Neuronal stem cell (in vitro differentiated cells): ENCODE data around the gene VEGFB.

Experiments
- DNase-seq: peaks from one replicate; pipeline ENCODE4 v3.0.0-alpha.2; 2013; ENCODE audit warnings: low spot score
- H2AFZ ChIP-seq: one replicate; pipeline ENCODE4 v1.6.1; 2013; ENCODE audit warnings: mild to moderate bottlenecking, low read length, inconsistent platforms
- H2AK5ac ChIP-seq: 2 replicates; pipeline ENCODE4 v1.6.1; 2013; ENCODE audit warnings: low read depth, mild to moderate bottlenecking, inconsistent platforms, low read length, moderate library complexity, mixed read lengths
- H2BK120ac ChIP-seq: 2 replicates; pipeline ENCODE4 v1.6.1; 2013; ENCODE audit warnings: low read depth, mild to moderate bottlenecking, inconsistent platforms, low read length, moderate library complexity, mixed read lengths
- H2BK12ac ChIP-seq: one replicate; pipeline ENCODE4 v1.6.1; 2013; ENCODE audit warnings: low read length, inconsistent platforms
- H2BK15ac ChIP-seq: 2 replicates; pipeline ENCODE4 v1.6.1; 2013; ENCODE audit warnings: mild to moderate bottlenecking, low read length, inconsistent platforms, mixed read lengths
- H2BK5ac ChIP-seq: one replicate; pipeline ENCODE4 v1.6.1; 2013; ENCODE audit warnings: inconsistent platforms, mild to moderate bottlenecking, low read length, moderate library complexity
- H3K14ac ChIP-seq: one replicate; pipeline ENCODE4 v1.6.1; 2013; ENCODE audit warnings: low read length, inconsistent platforms
- H3K18ac ChIP-seq: 2 replicates; pipeline ENCODE4 v1.6.1; 2013; ENCODE audit warnings: low read length, inconsistent platforms
- H3K23ac ChIP-seq: 2 replicates; pipeline ENCODE4 v1.6.1; 2013; ENCODE audit warnings: low read depth, mild to moderate bottlenecking, mixed read lengths, low read length, inconsistent platforms; ENCODE audit not compliant: poor library complexity
- H3K27ac ChIP-seq: replicated peaks from 3 replicates; pipeline ENCODE4 v1.5.1; 2013; ENCODE audit warnings: low read length, inconsistent platforms
- H3K27me3 ChIP-seq, 3 experiments: 2 replicates each; pipeline ENCODE4 v1.6.1; 2013; ENCODE audit warnings: low read length in 3 of 3, mild to moderate bottlenecking in 2 of 3, inconsistent platforms in 1 of 3, low read depth in 1 of 3, mixed read lengths in 1 of 3, moderate library complexity in 1 of 3; ENCODE audit not compliant: control insufficient read depth in 3 of 3, insufficient read depth in 3 of 3
- H3K36me3 ChIP-seq, 2 donors: replicated peaks in 1 of 2; 2 replicates each; pipeline ENCODE4 v1.6.1; 2013; ENCODE audit warnings: low read length in 2 of 2; ENCODE audit not compliant: control insufficient read depth in 2 of 2, insufficient read depth in 2 of 2
- H3K4ac ChIP-seq: 2 replicates; pipeline ENCODE4 v1.6.1; 2013; ENCODE audit warnings: inconsistent platforms, mild to moderate bottlenecking, low read length, moderate library complexity
- H3K4me1 ChIP-seq, 2 donors: 1 replicate in 1 of 2; 2 replicates in 1 of 2; pipeline ENCODE4 v1.6.1; 2013; ENCODE audit warnings: low read length in 2 of 2, low read depth in 1 of 2; ENCODE audit not compliant: control insufficient read depth in 2 of 2, insufficient read depth in 1 of 2
- H3K4me2 ChIP-seq: one replicate; pipeline ENCODE4 v1.6.1; 2013; ENCODE audit warnings: mild to moderate bottlenecking, low read length, inconsistent platforms; ENCODE audit not compliant: insufficient read depth, poor library complexity, severe bottlenecking
- H3K4me3 ChIP-seq, 2 donors: 2 replicates each; pipeline ENCODE4 v1.5.1; 2013; ENCODE audit warnings: low read length in 2 of 2, mild to moderate bottlenecking in 2 of 2, inconsistent platforms in 1 of 2, moderate library complexity in 1 of 2
- H3K79me1 ChIP-seq: one replicate; pipeline ENCODE4 v1.6.1; 2013; ENCODE audit warnings: low read depth, mild to moderate bottlenecking, inconsistent platforms, low read length, moderate library complexity
- H3K9ac ChIP-seq: one replicate; pipeline ENCODE4 v1.6.1; 2013; ENCODE audit warnings: mild to moderate bottlenecking, low read depth, low read length, inconsistent platforms; ENCODE audit not compliant: poor library complexity
- H3K9me3 ChIP-seq, 2 donors: replicated peaks in 1 of 2; 2 replicates each; pipeline versions ENCODE3 to v1.6.1; 2013; ENCODE audit warnings: low read length in 2 of 2, mild to moderate bottlenecking in 2 of 2, inconsistent platforms in 1 of 2, low read depth in 1 of 2, mixed read lengths in 1 of 2, moderate library complexity in 1 of 2; ENCODE audit not compliant: control insufficient read depth in 2 of 2, insufficient read depth in 1 of 2
- H4K8ac ChIP-seq: one replicate; pipeline ENCODE4 v1.6.1; 2013; ENCODE audit warnings: low read depth, mild to moderate bottlenecking, inconsistent platforms, low read length, moderate library complexity
- H4K91ac ChIP-seq: one replicate; pipeline ENCODE4 v1.6.1; 2013; ENCODE audit warnings: low read length, low read depth, mild to moderate bottlenecking, inconsistent platforms; ENCODE audit not compliant: poor library complexity
- WGBS, 2 donors: extraction: QIAGEN DNeasy Blood & Tissue Kit; methylation state at CpG; one replicate each; pipeline ENCODE4 v1.1.7; 2013; ENCODE audit warnings: missing lambda C conversion rate in 2 of 2, mixed read lengths in 1 of 2; ENCODE audit not compliant: insufficient read length in 2 of 2, insufficient replicate concordance in 1 of 2; ENCODE audit errors: extremely low coverage in 2 of 2; 5-methylcytosine and 5-hydroxymethylcytosine counted together

Gene VEGFB

GRCh38 chr11:64204464-64204989 is 29.9 kb upstream of the VEGFB start:
- Histone ChIP-seq H4K91ac (no peak overlapping the region), H3K9me3 (peaks cover 0 to 3% of the 10 kb centered on the region in 2 donors), H3K4me3 (no peak overlapping the region), H3K27ac (no peak overlapping the region), H3K4me2 (no peak overlapping the region), H2BK15ac (no peak overlapping the region), H3K4me1 (peaks cover 6 to 11% of the 10 kb centered on the region in 2 donors), H4K8ac (no peak overlapping the region), H2BK120ac (no peak overlapping the region), H2AK5ac (no peak overlapping the region), H3K36me3 (peaks cover 60 to 76% of the 10 kb centered on the region in 2 donors), H3K18ac (no peak overlapping the region), H2BK12ac (no peak overlapping the region), H2BK5ac (no peak overlapping the region), H3K23ac (no peak overlapping the region), H2AFZ (no peak overlapping the region), H3K14ac (no peak overlapping the region), H3K9ac (no peak overlapping the region), H3K79me1 (peaks cover 2% of the 10 kb centered on the region), H3K27me3 (no peaks in the 10 kb centered on the region), H3K4ac (no peak overlapping the region)
- WGBS, 2 donors: no CpG with 5 or more reads among the region's 7 CpGs
- DNase-seq: peak; percentile 48

GRCh38 chr11:64206457-64207255 is 27.7 kb upstream of the VEGFB start, which contains the start of gene FERMT3:
TSS of gene FERMT3 (plus strand) at chr11:64206721. CDS start at chr11:64207365, 644 bp downstream.
- H3K4ac ChIP-seq: no peak within 1 kb of the TSS
- H3K36me3 ChIP-seq: peaks cover 44 to 54% of the 10 kb centered on the region in 2 donors
- no peak within 1 kb of the TSS for H2BK120ac ChIP-seq
- DNase-seq: no peak
- H3K4me2 ChIP-seq: no peak within 1 kb of the TSS
- H3K4me1 ChIP-seq: peaks cover 6 to 11% of the 10 kb centered on the region in 2 donors
- H3K14ac ChIP-seq: no peak within 1 kb of the TSS
- H3K18ac ChIP-seq: peak within 1 kb of the TSS; percentile 38
- H2BK12ac ChIP-seq: peak within 1 kb of the TSS; percentile 22
- H3K79me1 ChIP-seq: peaks cover 2% of the 10 kb centered on the region
- H4K8ac ChIP-seq: no peak within 1 kb of the TSS
- H2AFZ ChIP-seq: peak within 1 kb of the TSS; percentile 31
- no peak within 1 kb of the TSS for H3K9ac ChIP-seq
- no CpG with 5 or more reads among the region's 27 CpGs for WGBS, 2 donors
- peaks cover 0 to 3% of the 10 kb centered on the region in 2 donors for H3K9me3 ChIP-seq
- H3K27me3 ChIP-seq: no peaks in the 10 kb centered on the region
- no peak within 1 kb of the TSS for H2BK15ac ChIP-seq
- H4K91ac ChIP-seq: no peak within 1 kb of the TSS
- no peak within 1 kb of the TSS for H2AK5ac ChIP-seq
- peak within 1 kb of the TSS; percentile 80 for H2BK5ac ChIP-seq
- H3K27ac ChIP-seq: peak within 1 kb of the TSS; percentile 26
- H3K23ac ChIP-seq: peak within 1 kb of the TSS; percentile 85
- H3K4me3 ChIP-seq: no peak within 1 kb of the TSS

- Histone ChIP-seq H3K9ac (no peak overlapping the region), H3K79me1 (peaks cover 2% of the 10 kb centered on the region), H2BK120ac (no peak overlapping the region), H3K27me3 (no peaks in the 10 kb centered on the region), H3K14ac (no peak overlapping the region), H4K91ac (no peak overlapping the region), H3K4me3 (no peak overlapping the region), H2AFZ (peak overlapping the region; percentile 31), H3K18ac (peak overlapping the region; percentile 38), H3K9me3 (peaks cover 0 to 3% of the 10 kb centered on the region in 2 donors), H3K27ac (no peak overlapping the region), H3K36me3 (peaks cover 43 to 46% of the 10 kb centered on the region in 2 donors), H3K4me1 (peaks cover 6 to 11% of the 10 kb centered on the region in 2 donors), H2BK15ac (no peak overlapping the region), H4K8ac (no peak overlapping the region), H3K4me2 (no peak overlapping the region), H3K4ac (no peak overlapping the region), H2BK12ac (peak overlapping the region; percentile 22), H2AK5ac (peak overlapping the region; percentile 26), H2BK5ac (no peak overlapping the region), H3K23ac (peak overlapping the region; percentile 85)
- WGBS, 2 donors: no CpG with 5 or more reads among the region's 30 CpGs
- no peak for DNase-seq
These were observed 26.9 kb upstream of the VEGFB start for GRCh38 chr11:64207256-64208085.
